Measurements from ENCODE around the gene KDM1B. TPM values are rescaled to one million over a fixed set of nuclear protein-coding genes. Genes with fewer than 3 reads are reported as not detected.

Gene KDM1B
- total and polyA plus RNA-seq, 2 of the 8 experiments (the other 6 are each of a cell fraction or from before 2014, with no cell fraction given): 3.7 to 7.5 TPM

GRCh38 chr6:18132346-18132745 is 22.9 kb upstream of the KDM1B start:
- no peak overlapping the region for H3K27ac ChIP-seq (ENCODE audit: low read depth, low read length)
- H3K4ac ChIP-seq (replicated peaks; ENCODE audit: insufficient read length, low read depth, low read length): no peak overlapping the region
- no peaks in the 10 kb centered on the region; a peak in 4 of 8 replicates for H3K36me3 ChIP-seq (ENCODE audit: control insufficient read depth in 2 of 4, insufficient read depth in 4 of 4, low read length in 3 of 4)
- no peak overlapping the region for H2BK120ac ChIP-seq (replicated peaks; ENCODE audit: low read depth, low read length)
- H3K18ac ChIP-seq (ENCODE audit: extremely low read depth, low read length): no peak overlapping the region
- H2AK5ac ChIP-seq (ENCODE audit: low read depth, low read length): no peak overlapping the region
- POLR2A ChIA-PET (ENCODE audit: partially characterized antibody): no interaction called here
- FAIRE-seq: no peak
- no peak overlapping the region for H3K23ac ChIP-seq (ENCODE audit: insufficient read length)
- no peak overlapping the region for H3K9ac ChIP-seq (replicated peaks in 1 of 4; ENCODE audit: extremely low read depth in 1 of 4, low read depth in 3 of 4, low read length in 3 of 4)
- H4K5ac ChIP-seq (ENCODE audit: insufficient read length, low read depth, low read length): no peak overlapping the region
- no peaks in the 10 kb centered on the region for H3K79me1 ChIP-seq (ENCODE audit: low read depth, low read length)
- H3K56ac ChIP-seq (replicated peaks; ENCODE audit: insufficient read length, low read depth, low read length): no peak overlapping the region
- no peaks in the 10 kb centered on the region for H3K23me2 ChIP-seq (ENCODE audit: low read depth, low read length)
- H3K14ac ChIP-seq (ENCODE audit: insufficient read length): no peak overlapping the region
- no peak overlapping the region for H3K4me3 ChIP-seq (ENCODE audit: extremely low read depth in 1 of 4, insufficient read depth in 2 of 4, low read depth in 3 of 4, low read length in 4 of 4)
- H3K4me1 ChIP-seq (replicated peaks in 1 of 4; ENCODE audit: control insufficient read depth in 3 of 4, insufficient read depth in 4 of 4, low read length in 3 of 4): no peaks in the 10 kb centered on the region
- no peak for DNase-seq (ENCODE audit: low read depth in 1 of 2, low spot score in 2 of 2)
- no peak overlapping the region for H2BK5ac ChIP-seq (ENCODE audit: low read depth, low read length)
- H3K27me3 ChIP-seq (replicated peaks in 1 of 4; ENCODE audit: control insufficient read depth in 3 of 4, extremely low read depth in 1 of 4, insufficient read depth in 3 of 4, low read length in 3 of 4): no peaks in the 10 kb centered on the region
- no peak overlapping the region for H2BK12ac ChIP-seq (ENCODE audit: low read depth, low read length)
- no peak overlapping the region for H4K8ac ChIP-seq (ENCODE audit: extremely low read depth, insufficient read depth, low read length)
- no peak overlapping the region for H2AFZ ChIP-seq (ENCODE audit: low read length)
- H2BK20ac ChIP-seq (ENCODE audit: low read length): no peak overlapping the region
- H4K20me1 ChIP-seq (replicated peaks in 1 of 2; ENCODE audit: control insufficient read depth in 1 of 2, insufficient read depth in 2 of 2, low read length in 2 of 2): no peaks in the 10 kb centered on the region
- 95% methylated on average over 3 of the region's 3 CpGs; no CpG with 5 or more reads in 1 of the 2 experiments for WGBS, 2 experiments (ENCODE audit: extremely low coverage in 1 of 2, insufficient coverage in 1 of 2, insufficient read length in 1 of 2, insufficient replicate concordance in 2 of 2, low coverage in 1 of 2, low lambda C conversion rate in 2 of 2, missing lambda C conversion rate in 1 of 2)
- H4K91ac ChIP-seq (replicated peaks; ENCODE audit: insufficient read length, low read length): no peak overlapping the region
- CTCF ChIA-PET (ENCODE audit: partially characterized antibody): interaction anchor here (1.1 kb wide), 1 partner anchor 195 kb away, joined by 3 read pairs; no protein-coding TSS in a partner anchor
- TF ChIP-seq HDAC6 (IDR thresholded peaks at IDR 0.05; ENCODE audit: low read depth, low read length) (no peak), USF2 (IDR thresholded peaks at IDR 0.05; ENCODE audit: low read length) (no peak), BCL11A (IDR thresholded peaks at IDR 0.05; ENCODE audit: low read depth in 2 of 2, low read length in 2 of 2) (no peak), RFX5 (IDR thresholded peaks at IDR 0.05; ENCODE audit: borderline replicate concordance, low read depth, low read length) (no peak), CBX8 (IDR thresholded peaks at IDR 0.05; ENCODE audit: borderline replicate concordance, low read depth, low read length) (no peak)
- H3K9me3 ChIP-seq (ENCODE audit: insufficient read depth in 2 of 2, low read depth in 1 of 2, low read length in 1 of 2): no peaks in the 10 kb centered on the region
- H3K79me2 ChIP-seq (ENCODE audit: control insufficient read depth in 1 of 2, insufficient read depth in 2 of 2, low read length in 2 of 2): no peaks in the 10 kb centered on the region
- H2BK15ac ChIP-seq (ENCODE audit: low read length): no peak overlapping the region
- no peak overlapping the region for H3K4me2 ChIP-seq (ENCODE audit: insufficient read depth in 1 of 2, low read depth in 2 of 2, low read length in 2 of 2)
